ENCODE measurements around the gene MERTK.

The MERTK gene

DNA sequence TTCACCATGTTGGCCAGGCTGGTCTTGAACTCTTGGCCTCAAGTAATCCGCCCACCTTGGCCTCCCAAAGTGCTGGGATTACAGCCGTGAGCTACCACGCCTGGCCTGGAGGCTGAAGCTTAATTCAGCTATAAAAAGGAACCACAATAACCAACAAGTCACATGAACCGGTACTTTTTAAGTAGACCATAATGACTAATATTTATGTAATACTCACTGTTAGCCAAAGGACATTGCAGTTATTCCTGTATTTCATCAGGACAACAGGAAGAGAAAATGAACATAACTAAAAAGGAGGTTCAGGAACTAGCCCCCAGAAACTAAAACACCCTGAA lies 107.6 kb downstream of the MERTK start:
- FAIRE-seq: no peak
- DNase-seq (ENCODE audit: insufficient read length, low spot score): no peak
- TF ChIP-seq, protein P1, sequence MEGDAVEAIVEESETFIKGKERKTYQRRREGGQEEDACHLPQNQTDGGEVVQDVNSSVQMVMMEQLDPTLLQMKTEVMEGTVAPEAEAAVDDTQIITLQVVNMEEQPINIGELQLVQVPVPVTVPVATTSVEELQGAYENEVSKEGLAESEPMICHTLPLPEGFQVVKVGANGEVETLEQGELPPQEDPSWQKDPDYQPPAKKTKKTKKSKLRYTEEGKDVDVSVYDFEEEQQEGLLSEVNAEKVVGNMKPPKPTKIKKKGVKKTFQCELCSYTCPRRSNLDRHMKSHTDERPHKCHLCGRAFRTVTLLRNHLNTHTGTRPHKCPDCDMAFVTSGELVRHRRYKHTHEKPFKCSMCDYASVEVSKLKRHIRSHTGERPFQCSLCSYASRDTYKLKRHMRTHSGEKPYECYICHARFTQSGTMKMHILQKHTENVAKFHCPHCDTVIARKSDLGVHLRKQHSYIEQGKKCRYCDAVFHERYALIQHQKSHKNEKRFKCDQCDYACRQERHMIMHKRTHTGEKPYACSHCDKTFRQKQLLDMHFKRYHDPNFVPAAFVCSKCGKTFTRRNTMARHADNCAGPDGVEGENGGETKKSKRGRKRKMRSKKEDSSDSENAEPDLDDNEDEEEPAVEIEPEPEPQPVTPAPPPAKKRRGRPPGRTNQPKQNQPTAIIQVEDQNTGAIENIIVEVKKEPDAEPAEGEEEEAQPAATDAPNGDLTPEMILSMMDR (IDR thresholded peaks at IDR 0.05; ENCODE audit: insufficient read depth, missing control alignments): no peak

DNA sequence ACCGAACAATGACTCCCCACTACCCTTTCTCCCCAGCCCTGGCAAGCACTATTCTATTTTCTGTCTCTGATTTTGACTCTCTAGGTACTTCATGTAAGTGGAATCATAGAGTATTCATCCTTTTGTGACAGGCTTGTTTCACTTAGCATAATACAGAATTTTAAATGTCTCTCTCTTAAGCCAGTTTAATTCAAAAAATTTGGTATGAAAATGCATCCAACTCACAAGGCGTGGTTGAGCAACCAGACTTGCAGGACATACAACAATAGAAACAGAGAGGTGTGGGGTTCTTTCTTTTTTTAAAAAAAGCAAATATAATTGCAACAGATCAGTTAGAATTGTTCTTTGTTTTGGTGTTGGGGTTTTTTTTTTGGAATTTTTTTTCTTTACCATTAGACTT lies 109.1 kb downstream of the MERTK start:
- FAIRE-seq (no peak), DNase-seq (ENCODE audit: insufficient read length, low spot score) (no peak)
- TF ChIP-seq, protein P1 (IDR thresholded peaks at IDR 0.05; ENCODE audit: insufficient read depth, missing control alignments): no peak

- DNase-seq (ENCODE audit: insufficient read length, low spot score) (no peak), FAIRE-seq (no peak)
- TF ChIP-seq, protein P1 (IDR thresholded peaks at IDR 0.05; ENCODE audit: insufficient read depth, missing control alignments): no peak
Observed at GRCh38 chr2:112008910-112009485, 110.6 kb downstream of the MERTK start.

DNA sequence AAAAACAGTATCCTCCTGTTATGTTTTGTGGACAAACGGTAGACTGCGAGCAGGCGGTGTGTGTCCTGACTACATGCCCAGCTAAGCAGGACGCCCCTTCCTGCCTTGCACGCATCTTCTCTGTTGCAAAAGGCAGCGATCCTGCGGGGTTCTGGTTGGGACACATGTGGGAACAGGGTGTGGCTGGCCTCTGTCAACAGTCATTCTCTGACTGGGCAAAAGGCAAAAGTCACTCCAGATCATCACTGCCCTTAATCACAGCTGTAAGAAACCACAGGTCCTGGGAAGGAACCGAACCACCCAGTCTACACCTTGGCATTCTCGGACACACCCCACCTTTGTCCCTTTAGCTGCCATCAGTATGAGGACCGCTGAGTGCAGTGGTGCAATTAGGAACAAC lies 112.3 kb downstream of the MERTK start:
- DNase-seq (ENCODE audit: insufficient read length, low spot score): no peak
- TF ChIP-seq, protein P1 (IDR thresholded peaks at IDR 0.05; ENCODE audit: insufficient read depth, missing control alignments): no peak
- no peak for FAIRE-seq

GRCh38 chr2:112012556-112012955 lies 114.1 kb downstream of the MERTK start:
- TF ChIP-seq, protein P1 (IDR thresholded peaks at IDR 0.05; ENCODE audit: insufficient read depth, missing control alignments): no peak
- DNase-seq (ENCODE audit: insufficient read length, low spot score) (no peak), FAIRE-seq (no peak)

- TF ChIP-seq, protein P1 (IDR thresholded peaks at IDR 0.05; ENCODE audit: insufficient read depth, missing control alignments): no peak
Observed at GRCh38 chr2:112018846-112019245, 120.4 kb downstream of the MERTK start.

GRCh38 chr2:112019569-112019982 lies 121.2 kb downstream of the MERTK start:
- DNase-seq (ENCODE audit: insufficient read length, low spot score): no peak
- TF ChIP-seq, protein P1 (IDR thresholded peaks at IDR 0.05; ENCODE audit: insufficient read depth, missing control alignments): no peak
- FAIRE-seq: no peak

More at GRCh38 chr2:112018846-112019245, 120.4 kb downstream of the MERTK start:
- FAIRE-seq: no peak
- no peak for DNase-seq (ENCODE audit: insufficient read length, low spot score)

Data from D721Med (cell line).